ENCODE measurements around the gene TGFBR3L. TPM values are rescaled to one million over a fixed set of nuclear protein-coding genes. Genes with fewer than 3 reads are reported as not detected.

The TGFBR3L gene
- total RNA-seq, 1 donor from 2014 or later = 11.2 TPM

DNA sequence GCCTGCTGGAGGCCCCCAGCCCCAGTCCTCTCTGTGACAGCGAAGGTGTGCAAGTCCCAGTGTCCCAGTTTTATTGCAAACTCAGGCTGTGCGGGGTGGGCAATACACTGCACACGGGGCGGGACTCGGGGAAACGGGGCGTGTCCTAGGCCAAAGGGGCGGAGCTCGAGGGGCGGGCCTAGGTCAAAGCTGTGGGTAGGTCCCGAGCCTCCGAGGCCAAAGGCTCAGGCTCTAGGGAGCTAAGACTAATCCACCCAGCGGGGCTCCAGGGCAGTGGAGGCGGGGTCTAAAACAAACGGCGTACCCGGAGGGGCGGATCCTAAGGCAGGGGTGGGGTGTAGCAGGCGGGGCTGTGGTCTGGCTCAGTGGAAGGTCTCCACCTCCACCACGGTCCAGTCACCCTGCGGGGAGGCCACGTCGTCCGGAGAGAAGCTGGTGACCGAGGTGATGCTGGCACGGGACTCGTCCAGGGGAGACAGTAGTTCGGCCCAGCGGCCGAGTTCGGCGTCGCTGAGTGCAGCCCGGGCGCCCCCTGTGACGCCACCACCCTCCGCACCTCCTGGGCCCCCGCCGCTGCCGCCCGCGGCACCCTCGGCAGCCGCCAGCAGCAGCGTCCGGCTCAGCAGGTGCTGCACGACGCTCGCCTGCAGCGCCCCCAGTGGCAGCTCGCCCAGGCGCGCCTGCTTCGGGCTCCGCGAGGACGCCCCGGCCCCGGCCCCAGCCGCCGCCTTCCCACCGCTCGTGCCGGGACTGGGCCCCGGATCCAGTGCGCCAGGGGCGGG, 45.8 kb upstream of the TGFBR3L start:
- peaks cover 17% of the 10 kb centered on the region for H3K27me3 Mint-ChIP-seq (ENCODE audit: low read depth)

DNA sequence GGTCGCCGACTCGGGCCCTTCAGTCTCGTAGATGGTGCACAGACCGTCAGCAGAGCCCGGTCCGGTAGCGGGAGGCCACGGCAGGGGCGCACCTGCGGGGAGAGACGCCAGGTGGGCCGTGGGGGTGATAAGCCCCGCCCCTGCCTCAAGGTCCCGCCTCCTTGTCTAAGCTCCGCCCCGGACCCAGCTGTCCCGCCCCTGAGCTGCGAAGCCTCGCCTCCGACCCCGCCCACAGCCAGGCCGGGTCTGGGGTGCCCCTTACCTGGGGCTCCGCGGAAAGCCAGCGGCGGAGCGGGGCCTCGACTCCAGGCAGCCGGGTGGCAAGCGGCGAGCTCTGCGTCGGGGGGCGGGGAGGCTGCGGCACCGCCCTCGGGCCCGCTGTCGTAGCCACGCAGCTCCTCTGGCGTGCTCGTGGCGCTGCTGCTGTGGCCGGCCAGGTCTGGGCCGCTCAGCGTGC, 45.1 kb upstream of the TGFBR3L start:
- Mint-ChIP-seq H3K27ac (ENCODE audit: unreplicated experiment) (no peak overlapping the region), H3K9me3 (ENCODE audit: low read depth) (no peaks in the 10 kb centered on the region), H3K4me1 (ENCODE audit: low read depth) (peaks cover 29% of the 10 kb centered on the region), H3K36me3 (ENCODE audit: low read depth) (no peaks in the 10 kb centered on the region), H3K4me3 (ENCODE audit: unreplicated experiment) (peak overlapping the region; percentile 58), H3K27me3 (ENCODE audit: low read depth) (peaks cover 17% of the 10 kb centered on the region)
- peak; percentile 70 for TF ChIP-seq CTCF (IDR thresholded peaks at IDR 0.05)
- peak; percentile 94 for DNase-seq (ENCODE audit: low spot score)

More for the DNA sequence above, 45.8 kb upstream of the TGFBR3L start:
- no peak for DNase-seq (ENCODE audit: low spot score)
- H3K4me3 Mint-ChIP-seq (ENCODE audit: unreplicated experiment) = peak overlapping the region; percentile 66
- no peak overlapping the region for H3K27ac Mint-ChIP-seq (ENCODE audit: unreplicated experiment)
- TF ChIP-seq CTCF (IDR thresholded peaks at IDR 0.05) = peak; percentile 88
- no peaks in the 10 kb centered on the region for H3K36me3 Mint-ChIP-seq (ENCODE audit: low read depth)
- no peaks in the 10 kb centered on the region for H3K9me3 Mint-ChIP-seq (ENCODE audit: low read depth)
- H3K4me1 Mint-ChIP-seq (ENCODE audit: low read depth) = peaks cover 29% of the 10 kb centered on the region

DNA sequence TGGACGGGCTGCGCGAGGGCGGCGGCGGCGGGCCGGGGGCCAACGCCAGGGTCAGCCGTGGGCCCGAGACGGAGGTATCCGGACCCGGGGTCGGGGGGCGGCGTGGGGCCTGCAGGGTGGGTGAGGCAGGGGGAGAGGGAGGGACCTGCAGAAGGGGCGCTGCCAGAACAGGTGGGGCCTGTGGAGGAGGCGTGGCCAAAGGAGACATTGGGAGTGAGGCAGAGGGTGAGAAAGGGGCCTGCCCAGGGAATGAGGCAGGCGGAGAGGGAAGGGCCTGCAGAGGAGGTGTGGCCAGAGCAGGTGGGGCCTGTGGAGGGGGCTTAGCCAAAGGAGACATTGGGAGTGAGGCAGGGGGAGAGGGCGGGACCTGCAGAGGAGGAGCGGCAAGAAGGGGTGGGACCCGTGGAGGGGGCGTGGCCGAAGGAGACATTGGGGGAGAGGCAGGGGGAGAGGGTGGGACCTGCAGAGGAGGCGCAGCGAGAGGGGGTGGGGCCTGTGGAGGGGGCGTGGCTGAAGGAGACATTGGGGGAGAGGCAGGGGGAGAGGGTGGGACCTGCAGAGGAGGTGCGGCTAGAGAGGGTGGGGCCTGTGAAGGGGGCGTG, 44.6 kb upstream of the TGFBR3L start:
- Mint-ChIP-seq H3K4me3 (ENCODE audit: unreplicated experiment) (peak overlapping the region; percentile 57), H3K4me1 (ENCODE audit: low read depth) (peaks cover 29% of the 10 kb centered on the region), H3K27me3 (ENCODE audit: low read depth) (peaks cover 17% of the 10 kb centered on the region), H3K27ac (ENCODE audit: unreplicated experiment) (peak overlapping the region; percentile 45), H3K9me3 (ENCODE audit: low read depth) (no peaks in the 10 kb centered on the region), H3K36me3 (ENCODE audit: low read depth) (no peaks in the 10 kb centered on the region)
- TF ChIP-seq CTCF (IDR thresholded peaks at IDR 0.05) = no peak
- no peak for DNase-seq (ENCODE audit: low spot score)

- no peaks in the 10 kb centered on the region for H3K36me3 Mint-ChIP-seq (ENCODE audit: low read depth)
- no peak for DNase-seq (ENCODE audit: low spot score)
- H3K4me3 Mint-ChIP-seq (ENCODE audit: unreplicated experiment) = no peak overlapping the region
- peak overlapping the region; percentile 95 for H3K27ac Mint-ChIP-seq (ENCODE audit: unreplicated experiment)
- peaks cover 29% of the 10 kb centered on the region for H3K4me1 Mint-ChIP-seq (ENCODE audit: low read depth)
- no peaks in the 10 kb centered on the region for H3K9me3 Mint-ChIP-seq (ENCODE audit: low read depth)
- peaks cover 15% of the 10 kb centered on the region for H3K27me3 Mint-ChIP-seq (ENCODE audit: low read depth)
- TF ChIP-seq CTCF (IDR thresholded peaks at IDR 0.05) = no peak
Observed at GRCh38 chr19:7870571-7871436, 43.8 kb upstream of the TGFBR3L start.

Measured in chondrocyte (in vitro differentiated cells).